NCI-H510A (cell line): ENCODE results near the gene CIT.
"Not testable (repeated sequence)": the region's sequence is repeated elsewhere in the genome, so short reads cannot be mapped to it uniquely, and the experiment has no call there.

Experiments used
- DNase-seq: peaks from one replicate; lab custom pipeline; 2025; lab: John Stamatoyannopoulos, UW

Gene CIT

GRCh38 chr12:119876761-119877638 lies at the start of gene CIT:
Gene CIT, minus strand, starts transcription at chr12:119877320. Its CDS starts 1,152 bp downstream, at chr12:119876168.
- peak; percentile 94 for DNase-seq

- DNase-seq, result no peak
Measured at GRCh38 chr12:119925269-119925668, 48.1 kb upstream of the CIT start.

GRCh38 chr12:119920064-119920463 lies 42.9 kb upstream of the CIT start:
- DNase-seq, result no peak

- no peak for DNase-seq
Measured at GRCh38 chr12:119915894-119916510, 38.9 kb upstream of the CIT start.

- no peak for DNase-seq
Measured at GRCh38 chr12:119914666-119915065, 37.5 kb upstream of the CIT start.

- DNase-seq, result no peak
Measured at GRCh38 chr12:119913536-119914330, 36.6 kb upstream of the CIT start.

- no peak for DNase-seq
Measured at GRCh38 chr12:119911182-119911581, 34.1 kb upstream of the CIT start.

GRCh38 chr12:119910586-119910985 lies 33.5 kb upstream of the CIT start:
- no peak for DNase-seq

- peak; percentile 10 for DNase-seq
Measured at GRCh38 chr12:119902084-119902509, 25.0 kb upstream of the CIT start.

- no peak for DNase-seq
Measured at GRCh38 chr12:119901670-119902069, 24.6 kb upstream of the CIT start.

GRCh38 chr12:119894916-119895315 lies 17.8 kb upstream of the CIT start:
- no peak for DNase-seq

GRCh38 chr12:119892611-119893010 lies 15.5 kb upstream of the CIT start:
- DNase-seq, result not testable (repeated sequence)

- no peak for DNase-seq
Measured at GRCh38 chr12:119885549-119885948, 8.4 kb upstream of the CIT start.

- not testable (repeated sequence) for DNase-seq
Measured at GRCh38 chr12:119883791-119884190, 6.7 kb upstream of the CIT start.

- no peak for DNase-seq
Measured at GRCh38 chr12:119883237-119883636, 6.1 kb upstream of the CIT start.

- DNase-seq, result no peak
Measured at GRCh38 chr12:119877639-119877948, 474 bp upstream of the CIT start.

GRCh38 chr12:119870457-119870856 lies 6.7 kb downstream of the CIT start:
- no peak for DNase-seq

GRCh38 chr12:119869720-119870119 lies 7.4 kb downstream of the CIT start:
- no peak for DNase-seq

GRCh38 chr12:119868992-119869391 lies 8.1 kb downstream of the CIT start:
- DNase-seq, result no peak

GRCh38 chr12:119864591-119864990 lies 12.5 kb downstream of the CIT start:
- no peak for DNase-seq

GRCh38 chr12:119859241-119859640 lies 17.9 kb downstream of the CIT start:
- DNase-seq, result no peak

GRCh38 chr12:119857041-119857591 lies 20.0 kb downstream of the CIT start:
- no peak for DNase-seq
